Skeletal muscle cell (primary cell): ENCODE data around the gene GRK5.

Source experiments
- DNase-seq: peaks from one replicate; pipeline ENCODE4 v3.0.0-alpha.2; 2010; ENCODE audit warnings: low read depth
- H3K4me3 ChIP-seq: 2 replicates; pipeline ENCODE4 v1.5.1; 2011; ENCODE audit warnings: low read depth, mild to moderate bottlenecking, control low read depth, low read length, moderate library complexity

Gene GRK5

GRCh38 chr10:119348106-119348505 lies 140.7 kb downstream of the GRK5 start:
- H3K4me3 ChIP-seq, result no peak overlapping the region
- DNase-seq, result no peak

GRCh38 chr10:119348516-119349240 lies 141.3 kb downstream of the GRK5 start:
- DNase-seq, result no peak
- H3K4me3 ChIP-seq, result no peak overlapping the region

- DNase-seq, result no peak
- H3K4me3 ChIP-seq, result no peak overlapping the region
These were observed 142.0 kb downstream of the GRK5 start for GRCh38 chr10:119349341-119349740.

GRCh38 chr10:119349937-119350501 lies 142.6 kb downstream of the GRK5 start:
- no peak overlapping the region for H3K4me3 ChIP-seq
- DNase-seq, result no peak

GRCh38 chr10:119350502-119351097 lies 143.2 kb downstream of the GRK5 start:
- no peak overlapping the region for H3K4me3 ChIP-seq
- DNase-seq, result no peak

DNA sequence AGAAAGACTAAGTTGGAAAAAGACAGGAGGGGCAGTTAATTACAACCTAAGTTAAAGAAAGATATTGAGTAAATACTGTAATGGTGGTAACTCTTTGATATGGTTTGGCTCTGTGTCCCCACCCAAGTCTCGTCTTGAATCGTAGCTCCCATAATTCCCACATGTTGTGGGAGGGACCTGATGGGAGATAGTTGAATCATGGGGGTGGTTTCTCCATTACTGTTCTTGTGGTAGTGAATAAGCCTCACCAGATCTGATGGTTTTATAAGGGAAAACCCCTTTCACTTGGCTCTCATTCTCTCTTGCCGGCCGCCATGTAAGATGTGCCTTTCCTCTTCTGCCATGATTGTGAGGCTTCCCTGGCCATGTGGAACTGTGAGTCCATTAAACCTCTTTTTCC lies 143.8 kb downstream of the GRK5 start:
- no peak overlapping the region for H3K4me3 ChIP-seq
- no peak for DNase-seq

DNA sequence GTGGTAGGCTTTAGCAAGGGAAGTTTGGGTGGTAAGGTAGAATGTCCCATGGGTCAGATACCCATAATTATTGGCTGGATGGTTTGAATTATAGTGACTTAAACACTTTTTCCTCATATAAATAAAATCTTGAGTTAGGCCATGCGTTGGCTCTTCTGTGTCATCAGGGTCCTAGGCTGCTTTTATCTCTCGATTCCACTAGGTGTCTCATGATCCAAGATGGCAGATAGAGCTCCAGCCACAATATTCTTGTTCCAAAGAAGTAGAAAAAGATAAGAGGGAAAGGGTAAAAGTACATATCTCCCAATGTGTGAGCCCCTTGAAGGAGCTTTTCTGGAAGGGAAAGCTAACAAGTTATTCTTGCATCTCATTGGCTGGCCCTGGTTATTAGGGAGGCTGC lies 144.7 kb downstream of the GRK5 start:
- DNase-seq, result no peak
- no peak overlapping the region for H3K4me3 ChIP-seq

- no peak for DNase-seq
These were observed 145.4 kb downstream of the GRK5 start for GRCh38 chr10:119352807-119353206.

GRCh38 chr10:119353421-119353820 lies 146.1 kb downstream of the GRK5 start:
- DNase-seq, result no peak

More at GRCh38 chr10:119352807-119353206, 145.4 kb downstream of the GRK5 start:
- H3K4me3 ChIP-seq, result no peak overlapping the region

DNA sequence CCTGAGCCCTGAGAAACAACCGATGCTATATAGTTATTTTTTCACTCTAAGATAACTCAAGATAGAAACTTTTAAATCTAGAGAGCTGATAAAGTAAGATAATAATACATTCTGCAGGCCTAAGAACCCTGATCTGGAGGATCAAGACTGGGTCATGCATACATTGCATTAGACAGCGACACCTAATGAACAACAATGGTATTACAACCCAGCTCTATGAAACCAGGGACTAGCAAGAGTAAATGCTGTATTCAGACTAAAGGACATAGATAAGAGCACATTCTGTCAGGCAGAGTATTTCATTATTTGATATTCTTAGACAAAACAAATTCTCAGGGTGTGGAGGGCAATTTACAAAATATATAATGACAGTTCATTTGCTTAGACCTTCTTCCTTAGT lies 148.6 kb downstream of the GRK5 start:
- no peak for DNase-seq

More at GRCh38 chr10:119353421-119353820, 146.1 kb downstream of the GRK5 start:
- no peak overlapping the region for H3K4me3 ChIP-seq

DNA sequence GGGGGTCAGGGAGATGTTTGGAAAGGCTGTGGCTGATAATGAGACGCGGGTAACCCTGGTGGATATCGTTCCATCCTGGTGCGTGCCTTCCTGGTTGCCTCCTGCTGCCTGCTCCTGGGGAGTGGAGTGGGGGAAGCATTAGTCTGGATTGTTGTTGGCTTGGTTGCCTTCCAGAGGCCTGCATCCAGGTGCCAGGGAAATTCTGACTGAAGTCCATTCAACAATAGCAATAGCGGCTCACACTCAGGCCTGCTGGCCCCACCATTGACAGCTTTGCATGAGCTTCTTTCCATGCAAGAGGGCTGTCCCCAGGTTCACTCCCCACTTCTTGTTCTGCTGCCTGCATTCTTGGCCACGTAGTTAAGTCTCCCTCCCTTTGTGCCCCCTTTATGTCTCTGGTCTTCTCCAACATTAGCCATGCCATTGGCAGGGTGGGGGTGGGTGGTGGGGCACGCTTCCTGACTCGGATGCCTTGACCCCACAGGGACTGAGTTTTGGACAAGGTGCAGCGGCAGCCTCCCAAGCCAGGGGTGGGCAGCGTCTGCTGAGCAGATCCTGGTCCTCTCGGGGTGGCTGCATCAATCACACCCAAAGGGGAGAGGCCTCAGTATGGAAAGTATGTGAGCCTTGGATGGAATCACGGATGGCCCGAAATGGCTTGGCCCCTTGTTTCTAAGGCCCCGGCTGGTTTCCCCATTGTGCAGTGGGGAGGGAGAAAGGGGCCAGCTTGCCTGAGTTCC lies 150.2 kb downstream of the GRK5 start:
- no peak overlapping the region for H3K4me3 ChIP-seq
- DNase-seq, result no peak

More for the DNA sequence above, 148.6 kb downstream of the GRK5 start:
- H3K4me3 ChIP-seq, result no peak overlapping the region

DNA sequence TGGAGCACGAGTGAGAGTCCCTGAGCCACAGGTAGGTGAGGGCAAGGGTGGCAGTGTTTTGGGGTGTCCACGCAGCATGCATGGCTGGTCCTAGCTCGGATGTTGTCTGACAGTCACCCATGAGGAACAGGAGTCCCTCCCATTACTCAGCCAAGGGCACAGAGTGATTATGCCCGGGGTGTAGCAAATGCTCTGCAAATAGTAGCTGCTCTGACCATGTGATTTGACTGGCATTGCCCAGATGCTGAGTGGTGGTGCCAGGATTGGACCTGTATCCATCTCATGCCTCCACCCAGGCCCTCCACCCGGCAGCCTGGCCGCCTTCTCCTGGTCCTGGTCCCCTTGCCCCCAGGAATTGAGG lies 150.8 kb downstream of the GRK5 start:
- no peak overlapping the region for H3K4me3 ChIP-seq
- no peak for DNase-seq

DNA sequence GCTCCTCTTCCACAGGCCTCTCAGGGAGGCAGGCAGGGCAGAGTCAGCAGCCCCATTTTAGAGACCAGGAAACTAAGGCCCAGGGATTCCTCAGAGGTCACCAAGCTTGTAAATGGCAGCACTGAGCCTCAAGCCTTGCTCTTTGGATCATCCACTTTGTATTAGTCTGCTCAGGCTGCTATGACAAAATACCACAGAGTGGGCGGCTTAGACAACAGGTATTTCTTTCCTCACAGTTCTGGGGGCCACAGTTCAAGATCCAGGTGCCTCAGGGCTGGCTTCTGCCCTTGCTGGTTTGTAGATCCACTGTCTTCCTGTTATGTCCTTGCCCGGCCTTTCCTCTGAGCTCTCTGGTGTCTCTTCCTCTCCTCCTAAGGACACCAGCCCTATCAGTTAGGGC lies 151.2 kb downstream of the GRK5 start:
- no peak overlapping the region for H3K4me3 ChIP-seq
- DNase-seq, result no peak

- no peak for DNase-seq
- no peak overlapping the region for H3K4me3 ChIP-seq
These were observed 151.7 kb downstream of the GRK5 start for GRCh38 chr10:119359025-119359424.

- no peak for DNase-seq
- H3K4me3 ChIP-seq, result no peak overlapping the region
These were observed 153.0 kb downstream of the GRK5 start for GRCh38 chr10:119360181-119360921.

- H3K4me3 ChIP-seq, result no peak overlapping the region
- DNase-seq, result no peak
These were observed 153.7 kb downstream of the GRK5 start for GRCh38 chr10:119361037-119361436.

DNA sequence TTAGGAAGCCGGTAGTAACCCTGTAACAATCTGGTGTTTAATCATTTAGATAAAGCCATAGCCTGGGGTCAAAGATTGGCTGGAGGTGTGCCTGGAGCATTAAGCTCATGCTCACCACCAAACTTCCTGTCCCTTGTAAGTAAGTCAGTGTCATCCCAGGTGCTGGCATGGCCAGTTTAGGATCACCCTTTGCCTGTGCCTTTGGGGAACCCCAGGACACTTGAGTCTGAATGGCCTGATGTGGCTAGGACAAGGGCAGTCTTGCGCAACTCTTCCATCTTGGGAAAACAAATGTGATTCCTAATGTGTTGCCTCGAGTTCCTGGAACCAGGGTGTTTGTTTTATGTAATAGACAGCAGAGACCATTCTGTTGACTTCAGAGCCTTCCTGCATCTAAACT lies 154.8 kb downstream of the GRK5 start:
- no peak overlapping the region for H3K4me3 ChIP-seq
- no peak for DNase-seq

DNA sequence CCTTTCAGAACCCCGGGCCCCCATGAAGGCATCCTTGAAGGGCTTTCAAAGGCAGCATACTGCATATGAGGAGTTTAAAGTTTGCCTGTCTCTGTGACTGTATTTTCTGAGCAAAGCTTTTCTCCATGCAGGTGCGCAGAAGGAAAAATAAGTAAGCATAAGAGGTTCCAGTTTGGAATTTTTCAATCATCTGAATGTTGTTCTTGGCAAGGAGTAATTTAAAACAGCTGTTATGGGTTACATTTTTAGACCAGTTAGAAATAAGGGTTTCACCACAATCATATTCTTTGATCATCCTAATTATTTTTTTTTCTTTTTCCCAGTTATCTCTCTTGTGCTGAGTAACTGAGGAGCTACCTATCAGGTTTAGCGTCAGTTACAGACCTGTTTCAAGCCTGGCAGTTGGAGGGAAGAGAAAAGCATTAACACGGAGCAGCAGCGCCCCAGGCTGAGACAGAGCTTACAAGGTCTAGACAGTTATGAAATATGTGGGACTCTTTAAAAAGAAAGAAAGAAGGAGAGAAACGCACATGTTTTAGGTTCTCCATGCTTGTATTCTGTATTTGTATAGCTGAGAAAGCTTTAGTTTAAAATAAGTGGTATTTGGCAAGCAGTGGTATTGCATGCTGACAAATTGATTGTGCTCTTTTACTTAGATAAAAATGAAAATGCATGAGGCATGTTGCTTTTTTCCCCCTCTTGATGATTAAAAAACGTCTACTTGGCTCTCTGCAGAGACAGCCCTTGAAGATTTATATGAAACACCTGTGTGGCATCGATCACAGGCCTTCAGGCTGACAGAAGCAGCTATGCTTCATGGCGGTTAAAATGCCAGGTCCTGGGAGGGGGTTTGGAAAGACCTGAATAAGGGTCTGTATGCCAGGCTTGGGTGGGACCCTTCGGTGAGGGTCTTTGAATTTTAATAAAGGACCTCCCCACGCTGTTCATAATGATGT lies 157.6 kb downstream of the GRK5 start:
- no peak for DNase-seq
- no peak overlapping the region for H3K4me3 ChIP-seq
